Keratinocyte (primary cell): ENCODE results near the gene PUS3.

Source experiments
- CTCF ChIP-seq, 3 experiments: IDR thresholded peaks in 1 of 3; conservative IDR thresholded peaks in 1 of 3; optimal IDR thresholded peaks in 1 of 3; 2 replicates in 2 of 3; 3 replicates in 1 of 3; pipeline versions ENCODE3 to v1.5.1; 2011; ENCODE audit warnings: low read length in 3 of 3, mild to moderate bottlenecking in 3 of 3, moderate library complexity in 2 of 3, control low read depth in 1 of 3, inconsistent platforms in 1 of 3; ENCODE audit not compliant: insufficient read depth in 2 of 3; ENCODE audit errors: extremely low read depth in 1 of 3
- EZH2 ChIP-seq: IDR thresholded peaks from one replicate; pipeline ENCODE4 v1.6.1; 2012; ENCODE audit warnings: inconsistent platforms, mild to moderate bottlenecking, low read length, moderate library complexity

GRCh38 chr11:125948278-125949051 lies 45.5 kb upstream of the PUS3 start:
- TF ChIP-seq CTCF (optimal IDR thresholded peaks at IDR 0.05 in 1 of 3, IDR thresholded peaks at IDR 0.05 in 1 of 3, conservative IDR thresholded peaks at IDR 0.05 in 1 of 3; ENCODE audit: extremely low read depth in 1 of 3, insufficient read depth in 2 of 3, low read length in 3 of 3) (no peak), EZH2 (no peak)
